CD4-positive, alpha-beta T cell (primary cell): ENCODE measurements around the gene CEP135. TPM values are rescaled to one million over a fixed set of nuclear protein-coding genes. Genes with fewer than 3 reads are reported as not detected.

Experiments used
- ATAC-seq: fragments of 200-7000 bp; cut with Tn5 transposase; one replicate; pipeline ENCODE4 v1.10.0; 2022; ENCODE audit warnings: mild to moderate bottlenecking; ENCODE audit not compliant: poor library complexity
- CTCF ChIA-PET: fragments of 350-600 bp; sonication (Branson Sonifier 250); formaldehyde crosslinking; loops from one replicate; lab custom pipeline; 2021; ENCODE audit warnings: antibody characterized with exemption, inconsistent platforms; lab: Charles Lee
- POLR2A ChIA-PET: fragments of 350-600 bp; sonication (Branson Sonifier 250); formaldehyde crosslinking; loops from one replicate; lab custom pipeline; 2021; ENCODE audit warnings: antibody characterized with exemption, inconsistent platforms; lab: Charles Lee
- DNase-seq, 14 experiments: peaks; one replicate each; pipeline ENCODE4 v3.0.0-alpha.2; 2013 to 2020; ENCODE audit warnings: mixed read lengths in 2 of 14
- H3K27ac ChIP-seq, 2 donors: one replicate each; pipeline versions ENCODE4 v1.5.1 to v1.7.0; 2013; ENCODE audit warnings: low read length in 2 of 2, low read depth in 1 of 2, mild to moderate bottlenecking in 1 of 2
- H3K27me3 ChIP-seq, 2 experiments: 1 replicate in 1 of 2; 2 replicates in 1 of 2; pipeline versions ENCODE4 v1.6.1 to v1.7.0; 2013; ENCODE audit warnings: low read length in 2 of 2, control low read depth in 1 of 2, mild to moderate bottlenecking in 1 of 2, moderate library complexity in 1 of 2; ENCODE audit not compliant: insufficient read depth in 2 of 2, control insufficient read depth in 1 of 2
- H3K36me3 ChIP-seq: one replicate; pipeline ENCODE4 v1.6.1; 2013; ENCODE audit warnings: low read length, control low read depth; ENCODE audit not compliant: insufficient read depth
- H3K4me1 ChIP-seq: one replicate; pipeline ENCODE4 v1.6.1; 2013; ENCODE audit warnings: low read length, control low read depth; ENCODE audit not compliant: insufficient read depth
- H3K4me3 ChIP-seq: one replicate; pipeline ENCODE4 v1.5.1; 2013; ENCODE audit warnings: mild to moderate bottlenecking, low read length, moderate library complexity
- H3K9me3 ChIP-seq, 2 experiments: 1 replicate in 1 of 2; 2 replicates in 1 of 2; pipeline versions ENCODE4 v1.6.1 to v1.7.0; 2013; ENCODE audit warnings: low read length in 2 of 2, mild to moderate bottlenecking in 2 of 2, control low read depth in 1 of 2, moderate library complexity in 1 of 2; ENCODE audit not compliant: control insufficient read depth in 1 of 2, insufficient read depth in 1 of 2
- H3K27ac Mint-ChIP-seq: one replicate; pipeline ENCODE4 v1.8.0; 2020; ENCODE audit warnings: mixed read lengths
- H3K27me3 Mint-ChIP-seq: one replicate; pipeline ENCODE4 v1.8.0; 2021; ENCODE audit warnings: mixed read lengths
- H3K36me3 Mint-ChIP-seq: one replicate; pipeline ENCODE4 v1.8.0; 2021; ENCODE audit warnings: low read depth, mixed read lengths
- H3K4me1 Mint-ChIP-seq: one replicate; pipeline ENCODE4 v1.8.0; 2021; ENCODE audit warnings: low read depth, mixed read lengths
- H3K4me3 Mint-ChIP-seq: one replicate; pipeline ENCODE4 v1.8.0; 2020; ENCODE audit warnings: mild to moderate bottlenecking, mixed read lengths
- H3K9me3 Mint-ChIP-seq: one replicate; pipeline ENCODE4 v1.8.0; 2020; ENCODE audit warnings: mixed read lengths
- intact Hi-C, 2 experiments: fragments of 100-400 bp; cut with DNase I in 1 of 2; cut with micrococcal nuclease in 1 of 2; formaldehyde crosslinking; loops; one replicate each; pipeline versions ENCODE4 v1.15.1 to v1.9.0; 2023 to 2025; cut with DNase I, micrococcal nuclease
- total RNA-seq, 174 experiments: library from RNA in 2 of 174; stranded (reverse) in 2 of 174; gene quantifications; one replicate each; pipeline ENCODE4 v1.2.3 and lab custom pipeline; 2021 to 2026
- TF ChIP-seq, protein P1 (sequence below): fragments of 200-600 bp; IDR thresholded peaks from one replicate; pipeline ENCODE4 v1.8.0; 2022; ENCODE audit warnings: antibody characterized with exemption, mild to moderate bottlenecking

CEP135 gene
- total RNA-seq, 2 experiments from 2014 or later: 19.6 to 21.0 TPM

DNA sequence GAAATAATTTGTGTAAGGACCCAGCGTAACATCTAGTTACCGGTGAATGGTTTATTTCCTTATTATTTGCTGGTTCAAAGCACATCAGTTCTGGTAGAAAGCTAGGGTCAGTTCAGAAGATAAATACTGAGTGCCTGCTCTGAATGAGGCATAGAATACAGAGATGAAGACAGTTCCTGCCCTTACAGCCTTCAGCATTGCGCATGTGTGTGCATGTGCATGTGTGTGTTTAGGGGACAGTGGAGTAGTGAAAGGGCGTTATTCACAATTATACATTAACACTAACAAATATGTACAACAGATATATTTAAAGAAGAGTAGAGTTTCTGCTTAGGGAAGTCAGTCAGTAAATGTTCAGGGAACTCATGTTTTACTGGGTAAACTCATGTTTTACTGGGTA is 29.1 kb downstream of the CEP135 start:
- ATAC-seq: no peak
- Mint-ChIP-seq H3K27ac (no peak overlapping the region), H3K27me3 (no peaks in the 10 kb centered on the region), H3K4me1 (no peaks in the 10 kb centered on the region), H3K4me3 (no peak overlapping the region), H3K36me3 (peaks cover 92% of the 10 kb centered on the region), H3K9me3 (no peaks in the 10 kb centered on the region)
- TF ChIP-seq, protein P1, sequence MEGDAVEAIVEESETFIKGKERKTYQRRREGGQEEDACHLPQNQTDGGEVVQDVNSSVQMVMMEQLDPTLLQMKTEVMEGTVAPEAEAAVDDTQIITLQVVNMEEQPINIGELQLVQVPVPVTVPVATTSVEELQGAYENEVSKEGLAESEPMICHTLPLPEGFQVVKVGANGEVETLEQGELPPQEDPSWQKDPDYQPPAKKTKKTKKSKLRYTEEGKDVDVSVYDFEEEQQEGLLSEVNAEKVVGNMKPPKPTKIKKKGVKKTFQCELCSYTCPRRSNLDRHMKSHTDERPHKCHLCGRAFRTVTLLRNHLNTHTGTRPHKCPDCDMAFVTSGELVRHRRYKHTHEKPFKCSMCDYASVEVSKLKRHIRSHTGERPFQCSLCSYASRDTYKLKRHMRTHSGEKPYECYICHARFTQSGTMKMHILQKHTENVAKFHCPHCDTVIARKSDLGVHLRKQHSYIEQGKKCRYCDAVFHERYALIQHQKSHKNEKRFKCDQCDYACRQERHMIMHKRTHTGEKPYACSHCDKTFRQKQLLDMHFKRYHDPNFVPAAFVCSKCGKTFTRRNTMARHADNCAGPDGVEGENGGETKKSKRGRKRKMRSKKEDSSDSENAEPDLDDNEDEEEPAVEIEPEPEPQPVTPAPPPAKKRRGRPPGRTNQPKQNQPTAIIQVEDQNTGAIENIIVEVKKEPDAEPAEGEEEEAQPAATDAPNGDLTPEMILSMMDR: no peak
- no peaks in the 10 kb centered on the region for H3K27me3 ChIP-seq
- ChIA-PET POLR2A (no interaction called here), CTCF (interaction anchor here (1.2 kb wide), 1 partner anchor 29 kb away, joined by 3 read pairs; the partner anchor contains the start of gene CEP135)
- no peaks in the 10 kb centered on the region for H3K9me3 ChIP-seq
- intact Hi-C loops: no loop called here
- no peak overlapping the region for H3K4me3 ChIP-seq
- no peak overlapping the region for H3K27ac ChIP-seq
- no peak for DNase-seq
- no peaks in the 10 kb centered on the region for H3K4me1 ChIP-seq
- H3K36me3 ChIP-seq: peaks cover 49% of the 10 kb centered on the region

DNA sequence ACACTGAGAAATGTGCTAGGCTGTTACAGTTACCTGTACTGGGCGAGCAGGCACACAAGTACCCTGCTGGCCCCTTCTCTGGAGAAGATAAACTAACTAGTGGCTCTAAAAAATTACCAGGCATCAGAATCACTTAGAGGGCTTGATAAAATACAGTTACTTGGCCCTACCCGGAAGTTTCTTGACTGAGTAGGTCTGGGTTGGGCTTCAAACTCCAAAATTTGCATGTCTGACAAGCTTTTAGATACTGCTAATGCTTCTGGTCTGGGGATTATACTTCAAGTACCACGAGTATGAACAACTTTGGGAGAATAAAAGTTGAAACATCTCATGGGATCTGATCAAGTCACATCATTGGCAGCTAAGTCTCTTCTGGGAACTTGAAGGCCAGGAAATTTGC is 30.8 kb downstream of the CEP135 start:
- Mint-ChIP-seq H3K4me3 (no peak overlapping the region), H3K27me3 (no peaks in the 10 kb centered on the region), H3K27ac (no peak overlapping the region), H3K36me3 (peaks cover 90% of the 10 kb centered on the region), H3K9me3 (no peaks in the 10 kb centered on the region), H3K4me1 (no peaks in the 10 kb centered on the region)
- Histone ChIP-seq H3K27me3 (no peaks in the 10 kb centered on the region), H3K36me3 (peaks cover 44% of the 10 kb centered on the region), H3K4me3 (no peak overlapping the region), H3K9me3 (no peaks in the 10 kb centered on the region), H3K4me1 (no peaks in the 10 kb centered on the region), H3K27ac (no peak overlapping the region)
- CTCF ChIA-PET: no interaction called here
- TF ChIP-seq, protein P1: no peak
- POLR2A ChIA-PET: no interaction called here
- intact Hi-C loops: no loop called here
- no peak for DNase-seq
- ATAC-seq: no peak

- H3K36me3 ChIP-seq: peaks cover 41% of the 10 kb centered on the region
- H3K9me3 ChIP-seq: no peaks in the 10 kb centered on the region
- ATAC-seq (no peak), DNase-seq (no peak)
- POLR2A ChIA-PET: no interaction called here
- TF ChIP-seq, protein P1: no peak
- CTCF ChIA-PET: interaction anchor here (1.1 kb wide), 1 partner anchor 16 kb away, joined by 3 read pairs; no protein-coding TSS in a partner anchor
- H3K4me3 Mint-ChIP-seq: no peak overlapping the region
- no peak overlapping the region for H3K27ac Mint-ChIP-seq
- H3K27ac ChIP-seq: no peak overlapping the region
- intact Hi-C loops: no loop called here
- H3K27me3 ChIP-seq: no peaks in the 10 kb centered on the region
- peaks cover 88% of the 10 kb centered on the region for H3K36me3 Mint-ChIP-seq
- no peaks in the 10 kb centered on the region for H3K27me3 Mint-ChIP-seq
- H3K4me1 Mint-ChIP-seq: no peaks in the 10 kb centered on the region
- no peak overlapping the region for H3K4me3 ChIP-seq
- H3K4me1 ChIP-seq: no peaks in the 10 kb centered on the region
- H3K9me3 Mint-ChIP-seq: no peaks in the 10 kb centered on the region
Measured at GRCh38 chr4:55980725-55981124, 32.0 kb downstream of the CEP135 start.
